ENCODE measurements around the gene RIPOR3.

Gene RIPOR3

GRCh38 chr20:50690650-50691572 is at the start of gene RIPOR3:
TSS of gene RIPOR3 (minus strand) at chr20:50691542. CDS start at chr20:50691128, 414 bp downstream.
- no peak for DNase-seq

DNA sequence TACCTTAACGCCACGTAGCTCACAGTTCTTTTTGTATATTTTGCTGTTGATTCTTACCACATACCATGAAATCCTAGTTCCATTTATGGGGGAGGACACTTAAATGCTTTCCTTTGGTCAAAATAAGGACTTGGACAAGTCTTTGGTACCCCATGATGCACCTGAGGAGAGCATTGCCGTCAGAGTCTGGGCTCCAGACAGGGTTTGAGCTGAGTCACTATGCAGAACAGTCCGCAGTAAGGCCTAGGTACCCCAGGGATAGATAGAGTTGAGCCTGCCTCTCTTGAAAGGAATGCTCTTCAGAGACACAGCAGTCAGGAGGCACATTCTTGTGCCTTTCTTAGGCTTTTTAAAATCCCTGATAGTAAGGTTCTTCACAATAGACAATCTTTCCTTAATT is 46.0 kb upstream of the RIPOR3 start:
- no peak for DNase-seq

DNA sequence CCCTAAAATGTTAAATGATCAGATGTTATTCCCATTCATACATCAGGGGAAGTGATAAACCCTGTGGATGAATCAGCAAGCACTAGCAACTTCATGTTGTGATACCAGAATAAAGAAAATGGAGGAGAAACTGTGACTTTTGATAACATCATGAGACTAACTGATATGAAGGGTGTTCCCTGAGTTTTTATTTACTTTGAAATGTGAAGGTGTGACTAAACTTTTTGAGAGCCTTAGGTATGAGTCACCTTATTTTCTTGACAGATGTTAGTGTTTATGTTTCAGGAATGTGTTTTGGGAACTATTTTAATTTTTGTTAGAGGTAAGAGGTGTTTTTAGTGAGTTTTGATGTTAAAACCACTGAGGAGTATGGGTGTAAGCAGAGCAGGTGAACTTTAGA is 44.5 kb upstream of the RIPOR3 start:
- no peak for DNase-seq

- no peak for DNase-seq
Observed at GRCh38 chr20:50734730-50735679, 43.7 kb upstream of the RIPOR3 start.

DNA sequence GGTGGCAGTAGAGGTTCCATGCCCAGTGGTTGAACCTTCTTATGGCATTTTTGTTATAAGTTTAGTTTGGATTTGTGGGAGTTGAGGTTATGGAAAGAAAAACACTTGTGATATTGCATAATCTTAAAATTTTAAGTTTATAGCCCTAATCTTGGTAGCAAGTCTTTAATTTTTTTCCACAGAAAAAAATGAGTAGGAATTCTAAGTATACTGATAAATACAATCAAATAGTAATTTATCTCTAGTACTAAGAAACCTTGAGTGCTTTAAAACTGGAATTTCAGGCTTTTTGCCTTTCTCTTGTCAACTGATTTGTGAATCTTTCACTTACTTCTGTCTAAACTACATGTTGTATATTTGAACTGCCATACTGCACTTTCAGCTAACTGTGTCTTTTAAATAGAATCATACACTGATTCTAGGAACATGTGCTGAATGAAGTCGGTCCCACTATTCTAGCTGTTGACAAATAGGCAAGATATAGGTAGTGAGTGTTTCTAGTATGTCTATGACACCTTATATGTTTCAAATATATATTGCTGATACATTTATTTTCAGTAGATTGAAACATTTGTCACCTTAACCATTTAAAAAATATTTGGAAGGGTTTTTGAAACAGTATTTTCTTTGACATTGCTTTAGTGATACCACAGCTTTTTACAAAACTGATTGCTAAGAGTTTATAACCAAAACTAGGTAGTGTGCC is 42.5 kb upstream of the RIPOR3 start:
- DNase-seq = no peak

GRCh38 chr20:50731930-50732690 is 40.8 kb upstream of the RIPOR3 start:
- no peak for DNase-seq

GRCh38 chr20:50731055-50731929 is 40.0 kb upstream of the RIPOR3 start, which contains the start of gene PARD6B:
TSS of gene PARD6B (plus strand) at chr20:50731580. CDS start at chr20:50731787, 207 bp downstream.
- DNase-seq = peak; percentile 92

- no peak for DNase-seq
Observed at GRCh38 chr20:50730765-50731054, 39.4 kb upstream of the RIPOR3 start.

- DNase-seq = no peak
Observed at GRCh38 chr20:50729901-50730764, 38.8 kb upstream of the RIPOR3 start.

GRCh38 chr20:50728981-50729874 is 37.9 kb upstream of the RIPOR3 start:
- DNase-seq = no peak

GRCh38 chr20:50728486-50728980 is 37.2 kb upstream of the RIPOR3 start:
- no peak for DNase-seq

GRCh38 chr20:50727792-50728485 is 36.6 kb upstream of the RIPOR3 start:
- DNase-seq = no peak

DNA sequence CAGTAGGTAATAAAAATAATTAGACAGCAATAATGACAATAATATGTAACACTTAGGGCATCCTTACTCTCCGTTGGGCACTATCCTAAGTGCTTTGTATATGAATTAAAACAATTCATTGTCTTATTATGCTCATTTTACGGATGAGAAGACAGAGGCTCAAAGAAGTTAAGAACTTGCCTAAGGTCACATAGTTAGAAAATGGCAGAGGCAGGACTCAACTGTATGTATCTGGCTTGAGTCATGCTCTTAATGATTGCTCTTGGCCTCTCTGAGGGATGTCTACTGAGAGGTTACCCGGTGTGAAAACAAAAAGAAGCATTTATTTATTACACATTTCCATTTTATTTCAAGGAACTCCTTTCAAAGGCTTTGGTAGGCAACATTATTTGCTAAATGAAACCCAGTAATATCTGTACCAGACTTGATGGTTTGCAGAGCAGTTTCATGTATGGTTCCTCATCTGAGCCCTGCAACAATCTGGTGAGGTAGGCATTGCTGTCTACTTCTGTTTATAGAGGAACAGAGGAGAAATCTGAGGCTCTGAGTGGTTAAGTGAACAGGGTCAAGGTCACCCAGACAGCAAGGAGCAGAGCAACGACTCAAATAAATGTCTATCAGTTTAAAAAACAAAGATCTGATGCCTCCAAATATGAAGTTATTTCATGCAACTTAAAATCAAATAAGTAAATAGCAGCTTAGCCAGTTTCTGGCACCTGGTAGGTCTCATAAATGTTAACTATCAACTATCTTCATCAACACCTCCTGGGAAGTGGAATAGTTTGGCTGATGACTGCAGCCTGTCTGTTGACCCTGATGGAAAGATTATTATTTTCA is 35.8 kb upstream of the RIPOR3 start:
- no peak for DNase-seq

GRCh38 chr20:50725724-50726005 is 34.3 kb upstream of the RIPOR3 start:
- DNase-seq = no peak

DNA sequence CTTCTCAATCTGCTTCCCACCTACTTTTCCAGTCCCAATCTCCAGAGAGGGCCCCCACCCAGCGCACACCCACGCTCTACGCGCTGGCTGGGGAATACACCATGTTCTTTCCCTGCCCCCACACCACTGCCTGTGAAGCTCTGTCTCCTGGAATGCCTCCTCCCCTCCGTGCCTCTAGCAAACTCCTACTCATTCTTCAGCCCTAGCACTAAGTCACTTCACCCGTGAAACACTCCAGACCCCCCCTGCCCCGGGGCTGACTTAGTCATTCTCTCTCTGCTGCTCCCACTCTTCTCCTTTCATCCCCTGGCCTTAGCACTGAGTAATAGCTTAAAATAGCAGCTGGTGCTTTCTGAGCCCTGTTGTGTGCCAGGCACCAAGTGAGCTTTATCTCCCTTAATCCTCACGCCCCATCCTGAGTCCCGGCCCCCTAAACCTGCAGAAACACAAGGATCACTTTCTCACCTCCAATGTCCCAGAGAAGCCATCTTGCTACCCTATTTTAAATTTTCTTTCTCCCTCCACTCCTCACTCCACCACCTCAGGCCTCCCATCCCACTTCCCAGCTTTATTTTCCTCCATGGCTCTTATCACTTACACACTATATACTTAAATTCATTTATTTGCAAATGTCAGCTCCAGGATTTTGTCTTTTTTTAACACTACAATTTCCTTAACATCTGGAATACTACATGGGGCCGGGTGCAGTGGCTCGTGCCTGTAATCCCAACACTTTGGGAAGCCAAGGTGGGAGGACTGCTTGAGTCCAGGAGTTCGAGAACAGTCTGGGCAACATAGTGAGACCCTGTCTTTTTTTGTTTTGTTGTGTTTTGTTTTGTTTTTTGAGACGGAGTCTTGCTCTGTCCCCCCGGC is 33.7 kb upstream of the RIPOR3 start:
- no peak for DNase-seq

DNA sequence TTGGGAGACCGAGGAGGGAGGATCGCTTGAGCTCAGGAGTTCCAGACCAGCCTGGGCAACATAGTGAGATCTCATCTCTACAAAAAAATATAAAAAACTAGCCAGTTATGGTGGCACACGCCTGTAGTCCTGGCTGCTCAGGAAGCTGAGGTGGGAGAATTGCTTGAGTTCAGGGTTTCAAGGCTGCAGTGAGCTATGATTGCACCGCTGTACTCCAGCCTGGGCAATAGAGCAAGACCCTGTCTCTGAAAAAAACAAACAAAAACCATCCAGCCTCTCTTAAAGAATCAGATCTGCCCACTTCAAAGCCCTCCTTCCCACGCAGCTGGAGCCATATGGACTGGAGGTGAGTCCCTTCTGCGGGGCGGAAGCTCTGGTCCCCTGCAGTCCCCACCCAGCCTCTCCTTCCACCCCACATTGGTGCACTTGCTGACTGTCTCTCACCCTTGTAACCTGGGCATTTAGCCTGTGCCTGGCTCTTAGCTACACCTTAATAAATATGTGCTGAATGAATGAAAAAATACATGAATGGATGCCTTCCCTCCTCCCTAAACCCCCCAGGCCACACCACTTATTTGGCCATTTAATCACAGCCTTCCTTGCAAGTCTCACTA is 32.9 kb upstream of the RIPOR3 start:
- no peak for DNase-seq
